HG03558 (cell line): Measurements from ENCODE around the gene PHKB.
"Not testable (repeated sequence)": the region's sequence is repeated elsewhere in the genome, so short reads cannot be mapped to it uniquely, and the experiment has no call there.

Source experiments
- ATAC-seq: cut with Tn5 transposase; IDR thresholded peaks from one replicate; pipeline ENCODE4 v1.9.1; 2021; ENCODE audit warnings: moderate number of reproducible peaks; ENCODE audit not compliant: unreplicated experiment; ENCODE audit errors: extremely low read depth

Gene PHKB

GRCh38 chr16:47553853-47554564 lies 92.9 kb downstream of the PHKB start:
- no peak for ATAC-seq

GRCh38 chr16:47554587-47554986 lies 93.5 kb downstream of the PHKB start:
- ATAC-seq = not testable (repeated sequence)

GRCh38 chr16:47561286-47561685 lies 100.2 kb downstream of the PHKB start:
- no peak for ATAC-seq

GRCh38 chr16:47562366-47562765 lies 101.2 kb downstream of the PHKB start:
- no peak for ATAC-seq

GRCh38 chr16:47565454-47565853 lies 104.3 kb downstream of the PHKB start:
- ATAC-seq = no peak

GRCh38 chr16:47567321-47567720 lies 106.2 kb downstream of the PHKB start:
- ATAC-seq = no peak

GRCh38 chr16:47568351-47568750 lies 107.2 kb downstream of the PHKB start:
- ATAC-seq = no peak

GRCh38 chr16:47571049-47571448 lies 109.9 kb downstream of the PHKB start:
- ATAC-seq = no peak

GRCh38 chr16:47571711-47572110 lies 110.6 kb downstream of the PHKB start:
- ATAC-seq = no peak

- no peak for ATAC-seq
These were observed 113.2 kb downstream of the PHKB start for GRCh38 chr16:47574091-47575054.

GRCh38 chr16:47577029-47577428 lies 115.9 kb downstream of the PHKB start:
- ATAC-seq = no peak

- no peak for ATAC-seq
These were observed 116.9 kb downstream of the PHKB start for GRCh38 chr16:47578033-47578432.

- no peak for ATAC-seq
These were observed 117.4 kb downstream of the PHKB start for GRCh38 chr16:47578573-47578972.

GRCh38 chr16:47581114-47581513 lies 120.0 kb downstream of the PHKB start:
- no peak for ATAC-seq

GRCh38 chr16:47584464-47585225 lies 123.5 kb downstream of the PHKB start:
- no peak for ATAC-seq

GRCh38 chr16:47586121-47586520 lies 125.0 kb downstream of the PHKB start:
- ATAC-seq = no peak

GRCh38 chr16:47590472-47590871 lies 129.3 kb downstream of the PHKB start:
- no peak for ATAC-seq

- no peak for ATAC-seq
These were observed 131.1 kb downstream of the PHKB start for GRCh38 chr16:47592232-47592631.

- ATAC-seq = no peak
These were observed 138.4 kb downstream of the PHKB start for GRCh38 chr16:47599512-47599911.

GRCh38 chr16:47600376-47600775 lies 139.2 kb downstream of the PHKB start:
- no peak for ATAC-seq

- no peak for ATAC-seq
These were observed 143.2 kb downstream of the PHKB start for GRCh38 chr16:47604306-47604705.
